Measurements from ENCODE around the gene DRICH1. TPM values are rescaled to one million over a fixed set of nuclear protein-coding genes. Genes with fewer than 3 reads are reported as not detected.
"Not testable (repeated sequence)": the region's sequence is repeated elsewhere in the genome, so short reads cannot be mapped to it uniquely, and the experiment has no call there.

Gene DRICH1
- total RNA-seq, 2 experiments from 2014 or later, result 0.23 TPM; not detected in 1

GRCh38 chr22:23628056-23628743 lies 3.9 kb downstream of the DRICH1 start:
- H3K36me3 Mint-ChIP-seq; H3K27ac Mint-ChIP-seq; ATAC-seq; H3K9me3 Mint-ChIP-seq (ENCODE audit: low read depth); H3K4me3 Mint-ChIP-seq; DNase-seq: not testable (repeated sequence)
- CTCF ChIA-PET, result interaction anchor here (0.6 to 1.7 kb wide), 10 partner anchors 63 to 229 kb away, joined by 3 to 6 read pairs (median 4); partner anchors contain the start of genes C22orf15, CHCHD10 and SLC2A11
- peaks cover 11% of the 10 kb centered on the region for H3K4me1 Mint-ChIP-seq
- H3K27me3 Mint-ChIP-seq, result peaks cover 25% of the 10 kb centered on the region

DNA sequence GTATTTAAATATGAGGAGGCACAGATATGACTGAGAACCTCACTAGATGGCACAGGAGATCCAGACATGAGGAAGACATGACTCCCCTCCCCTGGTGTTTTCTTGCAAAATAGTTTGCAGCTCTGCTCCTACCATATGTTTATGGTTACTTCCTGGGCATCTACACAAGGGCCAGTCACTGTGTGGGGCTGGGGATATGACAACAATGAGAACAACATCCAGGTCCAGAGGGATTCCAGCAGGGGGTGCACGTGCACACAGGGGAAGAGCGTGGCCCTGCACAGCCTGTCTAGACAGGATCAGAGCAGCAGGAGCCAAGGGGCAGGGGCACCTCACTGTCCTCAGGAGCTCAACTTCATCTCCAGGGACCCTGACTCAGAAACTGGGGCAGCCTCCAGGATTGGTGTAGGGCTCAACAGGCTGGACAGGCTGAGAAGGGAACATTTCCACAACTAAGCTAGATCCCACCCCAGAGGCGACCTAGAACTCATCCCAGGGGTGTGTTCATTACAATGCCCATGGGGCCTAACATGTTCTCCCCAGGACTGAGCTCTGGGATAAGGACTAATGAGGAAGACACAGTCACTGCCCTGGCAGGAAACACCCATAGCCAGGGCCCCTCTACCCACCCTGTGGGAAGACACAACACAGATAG lies 4.6 kb downstream of the DRICH1 start:
- DNase-seq (peak; percentile 78), ATAC-seq (peak; percentile 87)
- peaks cover 25% of the 10 kb centered on the region for H3K27me3 Mint-ChIP-seq
- not testable (repeated sequence) for H3K36me3 Mint-ChIP-seq; H3K9me3 Mint-ChIP-seq (ENCODE audit: low read depth); H3K4me3 Mint-ChIP-seq; H3K27ac Mint-ChIP-seq
- peaks cover 11% of the 10 kb centered on the region for H3K4me1 Mint-ChIP-seq
- CTCF ChIA-PET, result interaction anchor here (0.6 to 1.7 kb wide), 11 partner anchors 62 to 230 kb away, joined by 3 to 6 read pairs (median 4); partner anchors contain the start of genes C22orf15, CHCHD10, MMP11 and SLC2A11

GRCh38 chr22:23626286-23626975 lies 5.7 kb downstream of the DRICH1 start:
- H3K4me1 Mint-ChIP-seq, result peaks cover 4% of the 10 kb centered on the region
- no peak for ATAC-seq
- CTCF ChIA-PET, result no interaction called here
- no peak for DNase-seq
- H3K36me3 Mint-ChIP-seq, result peaks cover 2% of the 10 kb centered on the region
- peaks cover 25% of the 10 kb centered on the region for H3K27me3 Mint-ChIP-seq
- no peak overlapping the region for H3K4me3 Mint-ChIP-seq
- H3K9me3 Mint-ChIP-seq (ENCODE audit: low read depth), result no peaks in the 10 kb centered on the region
- no peak overlapping the region for H3K27ac Mint-ChIP-seq

- Mint-ChIP-seq H3K27me3 (peaks cover 29% of the 10 kb centered on the region), H3K9me3 (ENCODE audit: low read depth) (no peaks in the 10 kb centered on the region), H3K4me3 (no peak overlapping the region), H3K36me3 (peaks cover 2% of the 10 kb centered on the region), H3K27ac (no peak overlapping the region), H3K4me1 (peaks cover 4% of the 10 kb centered on the region)
- CTCF ChIA-PET, result interaction anchor here (1.2 kb wide), 1 partner anchor 226 kb away, joined by 3 read pairs; no protein-coding TSS in a partner anchor
- DNase-seq, result no peak
- no peak for ATAC-seq
Measured at GRCh38 chr22:23622634-23623033, 9.5 kb downstream of the DRICH1 start.

GRCh38 chr22:23621916-23622315 lies 10.2 kb downstream of the DRICH1 start:
- H3K4me3 Mint-ChIP-seq; ATAC-seq; H3K9me3 Mint-ChIP-seq (ENCODE audit: low read depth); DNase-seq; H3K36me3 Mint-ChIP-seq; H3K4me1 Mint-ChIP-seq; H3K27ac Mint-ChIP-seq; CTCF ChIA-PET: not testable (repeated sequence)
- H3K27me3 Mint-ChIP-seq, result peaks cover 29% of the 10 kb centered on the region

DNA sequence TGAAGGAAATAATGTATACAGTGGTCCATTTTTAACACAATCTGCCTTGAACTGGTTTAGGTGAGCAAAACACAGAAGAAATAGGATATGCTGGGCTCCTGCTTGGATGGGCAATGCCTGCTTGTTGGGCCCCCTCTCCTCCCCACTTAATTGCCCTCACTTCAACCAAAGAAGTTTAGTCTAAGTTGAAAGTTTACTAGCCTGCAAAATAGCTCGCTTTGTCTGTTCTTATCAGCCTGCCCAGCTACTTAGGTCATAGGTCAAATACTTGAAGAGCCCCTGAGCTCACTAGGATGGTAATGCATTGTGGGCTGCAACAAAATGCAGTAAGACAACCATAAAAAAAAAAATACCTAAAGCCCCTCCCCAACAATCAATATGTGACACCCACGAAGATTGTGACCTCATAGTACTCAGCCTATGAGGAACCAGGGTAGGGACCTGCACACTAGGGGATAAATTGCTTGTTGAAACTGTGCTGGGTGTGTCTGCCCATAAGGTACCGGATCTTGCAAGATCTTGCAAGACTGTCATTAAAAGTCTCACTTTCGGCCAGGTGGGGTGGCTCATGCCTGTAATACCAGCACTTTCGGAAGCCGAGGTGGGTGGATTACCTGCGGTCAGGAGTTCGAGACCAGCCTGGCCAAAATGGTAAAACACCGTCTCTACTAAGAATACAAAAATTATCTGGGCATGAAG lies 10.9 kb downstream of the DRICH1 start:
- no peak for DNase-seq

GRCh38 chr22:23613193-23613972 lies 18.7 kb downstream of the DRICH1 start:
- Mint-ChIP-seq H3K4me1 (peaks cover 43% of the 10 kb centered on the region), H3K4me3 (no peak overlapping the region), H3K36me3 (peaks cover 1% of the 10 kb centered on the region), H3K27ac (no peak overlapping the region), H3K9me3 (ENCODE audit: low read depth) (no peaks in the 10 kb centered on the region), H3K27me3 (no peaks in the 10 kb centered on the region)
- CTCF ChIA-PET, result no interaction called here
- no peak for ATAC-seq
- no peak for DNase-seq

More for the DNA sequence above, 10.9 kb downstream of the DRICH1 start:
- H3K27ac Mint-ChIP-seq, result no peak overlapping the region
- no peaks in the 10 kb centered on the region for H3K4me1 Mint-ChIP-seq
- no peak overlapping the region for H3K4me3 Mint-ChIP-seq
- no peak for ATAC-seq
- H3K36me3 Mint-ChIP-seq, result peaks cover 2% of the 10 kb centered on the region
- CTCF ChIA-PET, result no interaction called here
- peaks cover 27% of the 10 kb centered on the region for H3K27me3 Mint-ChIP-seq
- H3K9me3 Mint-ChIP-seq (ENCODE audit: low read depth), result no peaks in the 10 kb centered on the region

DNA sequence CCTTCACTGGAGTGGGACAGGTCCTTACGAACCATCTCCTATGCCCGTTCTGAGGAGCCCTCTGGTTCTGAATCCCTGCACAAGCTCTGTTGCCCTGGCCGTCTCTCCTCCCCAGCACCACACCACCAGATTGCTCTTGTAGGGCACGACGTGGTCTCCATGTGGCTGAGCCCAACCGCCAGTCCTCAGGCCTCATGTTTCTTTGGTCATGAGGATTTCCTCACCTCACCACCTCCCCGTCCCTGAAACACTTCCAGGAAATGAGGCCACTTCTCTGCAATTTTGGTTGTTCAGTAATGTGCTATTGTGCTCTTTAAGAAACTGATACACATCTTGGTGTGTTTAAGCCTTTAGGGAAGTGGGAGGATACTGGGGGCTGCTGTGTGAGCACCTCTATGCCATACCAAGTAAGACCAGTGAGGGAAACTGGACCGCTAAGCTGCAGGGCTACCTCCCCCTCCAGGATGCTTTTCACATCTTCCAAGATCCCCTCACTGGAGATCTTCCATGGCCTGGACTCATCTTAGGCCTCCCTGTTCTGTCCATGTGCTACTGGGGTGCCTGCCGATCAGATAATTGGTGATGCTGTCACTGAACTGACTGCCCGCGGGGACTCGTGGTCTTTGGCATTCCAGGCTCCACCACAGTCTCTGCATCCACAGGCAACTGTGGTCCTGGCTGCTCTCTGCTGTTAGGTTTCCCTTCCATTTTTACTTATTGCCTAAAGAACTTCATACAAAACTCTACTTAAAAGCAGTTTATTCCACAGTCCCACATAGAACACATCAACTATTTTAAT lies 21.9 kb downstream of the DRICH1 start:
- H3K9me3 Mint-ChIP-seq (ENCODE audit: low read depth), result no peaks in the 10 kb centered on the region
- H3K27ac Mint-ChIP-seq, result peak overlapping the region; percentile 29
- no peak overlapping the region for H3K4me3 Mint-ChIP-seq
- peak; percentile 79 for DNase-seq
- peaks cover 1% of the 10 kb centered on the region for H3K36me3 Mint-ChIP-seq
- ATAC-seq, result peak; percentile 59
- no peaks in the 10 kb centered on the region for H3K27me3 Mint-ChIP-seq
- CTCF ChIA-PET, result interaction anchor here (0.5 to 2.1 kb wide), 3 partner anchors 18 to 113 kb away, joined by 3 to 5 read pairs (median 3); no protein-coding TSS in a partner anchor
- H3K4me1 Mint-ChIP-seq, result peaks cover 43% of the 10 kb centered on the region

- Mint-ChIP-seq H3K4me1 (peaks cover 37% of the 10 kb centered on the region), H3K27ac (no peak overlapping the region), H3K9me3 (ENCODE audit: low read depth) (no peaks in the 10 kb centered on the region), H3K27me3 (peaks cover 4% of the 10 kb centered on the region), H3K36me3 (peaks cover 1% of the 10 kb centered on the region), H3K4me3 (no peak overlapping the region)
- ATAC-seq (no peak), DNase-seq (no peak)
- CTCF ChIA-PET, result interaction anchor here (1.0 kb wide), 1 partner anchor 17 kb away, joined by 4 read pairs; no protein-coding TSS in a partner anchor
Measured at GRCh38 chr22:23608583-23608982, 23.5 kb downstream of the DRICH1 start.

DNA sequence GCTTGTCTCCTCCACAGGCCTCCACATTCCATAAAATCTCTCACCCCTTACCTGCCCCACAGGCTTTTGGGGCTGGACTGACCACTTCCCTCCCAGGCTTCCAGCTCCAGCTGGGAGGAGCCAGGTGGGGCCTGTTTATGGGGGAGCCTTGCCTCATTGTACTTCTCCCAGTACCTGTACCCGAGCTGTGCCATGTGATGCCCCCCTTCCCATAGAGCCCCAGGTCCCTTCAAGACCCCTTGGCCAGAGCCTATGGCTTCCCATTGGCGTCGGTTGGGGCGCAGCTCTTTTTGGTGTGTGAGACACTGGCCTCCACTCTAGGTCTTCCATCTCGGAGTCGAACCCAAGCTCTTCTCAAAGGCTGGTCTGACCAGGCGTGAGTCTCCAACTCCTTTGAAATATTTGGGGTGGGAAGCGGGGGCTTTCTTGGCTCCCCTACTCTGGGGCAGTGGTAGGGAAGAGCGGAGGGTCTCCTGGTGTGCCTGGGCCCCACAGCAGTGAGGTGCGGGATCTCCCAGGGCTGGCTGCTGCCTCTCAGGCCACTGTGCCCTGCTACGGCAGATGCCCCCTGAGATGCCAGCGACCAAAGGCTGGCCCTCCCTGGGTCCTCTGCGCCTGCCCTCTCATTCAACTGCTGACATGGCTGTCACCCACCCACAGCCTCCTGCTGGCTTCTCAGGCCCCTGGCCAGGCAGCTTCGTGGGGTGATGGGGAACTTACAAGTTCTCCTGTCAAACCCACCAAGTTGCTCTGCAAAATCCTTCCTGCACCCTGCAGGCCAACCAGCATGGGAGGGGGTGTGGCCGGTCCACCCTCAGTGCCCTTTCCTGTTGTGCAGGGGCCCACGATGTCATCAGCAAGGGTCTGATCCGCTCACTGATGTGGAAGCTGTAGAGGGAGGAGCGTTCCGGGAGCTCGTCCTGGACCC lies 25.7 kb downstream of the DRICH1 start:
- DNase-seq (no peak), ATAC-seq (no peak)
- Mint-ChIP-seq H3K27me3 (peaks cover 10% of the 10 kb centered on the region), H3K9me3 (ENCODE audit: low read depth) (no peaks in the 10 kb centered on the region), H3K4me1 (peaks cover 24% of the 10 kb centered on the region), H3K36me3 (no peaks in the 10 kb centered on the region), H3K4me3 (no peak overlapping the region), H3K27ac (no peak overlapping the region)
- CTCF ChIA-PET, result no interaction called here

- DNase-seq (no peak), ATAC-seq (no peak)
- H3K27ac Mint-ChIP-seq, result no peak overlapping the region
- CTCF ChIA-PET, result no interaction called here
- H3K36me3 Mint-ChIP-seq, result no peaks in the 10 kb centered on the region
- no peak overlapping the region for H3K4me3 Mint-ChIP-seq
- H3K27me3 Mint-ChIP-seq, result peaks cover 13% of the 10 kb centered on the region
- H3K4me1 Mint-ChIP-seq, result peaks cover 12% of the 10 kb centered on the region
- H3K9me3 Mint-ChIP-seq (ENCODE audit: low read depth), result no peaks in the 10 kb centered on the region
Measured at GRCh38 chr22:23604939-23605712, 27.0 kb downstream of the DRICH1 start.
